Measurements from ENCODE around the gene PLAAT3. TPM values are rescaled to one million over a fixed set of nuclear protein-coding genes. Genes with fewer than 3 reads are reported as not detected.
"Not testable (repeated sequence)": the region's sequence is repeated elsewhere in the genome, so short reads cannot be mapped to it uniquely, and the experiment has no call there.

Gene PLAAT3
- total RNA-seq, 4 donors from 2014 or later = 58.0 to 76.5 (median 67.5) TPM

DNA sequence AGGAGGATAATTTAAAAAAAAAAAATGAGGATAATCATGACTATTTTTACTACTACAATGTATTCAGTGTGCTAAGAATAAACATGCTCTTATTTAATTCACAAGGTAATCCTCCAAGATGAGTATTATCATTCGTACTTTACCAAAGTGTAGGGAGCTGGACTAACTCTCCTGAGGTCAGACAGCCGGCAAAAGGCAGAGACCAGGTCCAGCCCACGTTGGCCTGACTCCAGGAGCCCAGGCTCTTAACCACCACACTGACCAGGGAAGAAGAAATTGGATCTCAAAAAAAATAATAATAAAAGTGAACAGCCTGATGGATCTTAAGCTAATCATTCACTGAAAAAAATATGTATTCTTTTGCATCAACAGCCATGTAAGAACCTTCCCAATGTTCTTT lies 25.2 kb downstream of the PLAAT3 start:
- Histone ChIP-seq H3K27ac (no peak overlapping the region), H3K9me3 (no peaks in the 10 kb centered on the region), H3K4me1 (peaks cover 6 to 10% of the 10 kb centered on the region in 2 donors), H3K36me3 (peaks cover 0 to 54% of the 10 kb centered on the region in 2 donors), H3K27me3 (no peaks in the 10 kb centered on the region), H3K4me3 (no peak overlapping the region)
- in situ Hi-C loops (cut with MboI; ENCODE audit: low sequenced_read_pairs in 4 of 4) (no loop called here), intact Hi-C loops (cut with DNase I; ENCODE audit: low total_unique reads) (no loop called here)
- no peak for ATAC-seq
- no peak for DNase-seq
- no peak for TF ChIP-seq POLR2A (IDR thresholded peaks at IDR 0.05)
- TF ChIP-seq CTCF (IDR thresholded peaks at IDR 0.05 in 4 of 5, conservative IDR thresholded peaks at IDR 0.05 in 1 of 5) = no peak

GRCh38 chr11:63586451-63587166 lies 27.6 kb downstream of the PLAAT3 start:
- H3K27ac ChIP-seq = no peak overlapping the region
- H3K9me3 ChIP-seq = no peaks in the 10 kb centered on the region
- H3K36me3 ChIP-seq = peaks cover 0 to 59% of the 10 kb centered on the region in 2 donors
- H3K4me3 ChIP-seq = no peak overlapping the region
- H3K4me1 ChIP-seq = peaks cover 6 to 10% of the 10 kb centered on the region in 2 donors
- no peak for ATAC-seq
- intact Hi-C loops (cut with DNase I; ENCODE audit: low total_unique reads) (no loop called here), in situ Hi-C loops (cut with MboI; ENCODE audit: low sequenced_read_pairs in 4 of 4) (no loop called here)
- H3K27me3 ChIP-seq = no peaks in the 10 kb centered on the region
- DNase-seq = no peak
- TF ChIP-seq POLR2A (IDR thresholded peaks at IDR 0.05) (no peak), CTCF (IDR thresholded peaks at IDR 0.05 in 4 of 5, conservative IDR thresholded peaks at IDR 0.05 in 1 of 5) (no peak)

DNA sequence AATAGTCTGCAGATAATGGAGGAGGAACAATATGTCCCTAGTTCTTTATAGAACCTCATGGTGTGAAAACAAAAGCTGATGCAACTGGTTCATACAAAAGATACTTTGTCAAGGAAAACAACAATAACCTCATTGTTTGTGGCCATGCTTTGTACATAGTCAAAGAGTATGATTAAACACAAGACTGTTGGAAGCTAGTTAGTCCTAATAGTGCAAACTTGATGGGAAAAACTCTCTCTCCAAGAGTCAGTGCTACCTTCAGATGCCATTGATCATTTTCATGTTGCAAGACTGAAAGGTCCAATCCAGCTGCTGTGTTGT lies 30.9 kb downstream of the PLAAT3 start:
- Histone ChIP-seq H3K27me3 (no peaks in the 10 kb centered on the region), H3K4me1 (peaks cover 6 to 10% of the 10 kb centered on the region in 2 donors), H3K4me3 (no peak overlapping the region), H3K27ac (no peak overlapping the region), H3K36me3 (peaks cover 0 to 60% of the 10 kb centered on the region in 2 donors), H3K9me3 (no peaks in the 10 kb centered on the region)
- intact Hi-C loops (cut with DNase I; ENCODE audit: low total_unique reads) = no loop called here
- ATAC-seq (no peak), DNase-seq (no peak)
- no peak for TF ChIP-seq CTCF (IDR thresholded peaks at IDR 0.05 in 4 of 5, conservative IDR thresholded peaks at IDR 0.05 in 1 of 5)
- TF ChIP-seq POLR2A (IDR thresholded peaks at IDR 0.05) = no peak
- in situ Hi-C loops (cut with MboI; ENCODE audit: low sequenced_read_pairs in 4 of 4) = no loop called here

DNA sequence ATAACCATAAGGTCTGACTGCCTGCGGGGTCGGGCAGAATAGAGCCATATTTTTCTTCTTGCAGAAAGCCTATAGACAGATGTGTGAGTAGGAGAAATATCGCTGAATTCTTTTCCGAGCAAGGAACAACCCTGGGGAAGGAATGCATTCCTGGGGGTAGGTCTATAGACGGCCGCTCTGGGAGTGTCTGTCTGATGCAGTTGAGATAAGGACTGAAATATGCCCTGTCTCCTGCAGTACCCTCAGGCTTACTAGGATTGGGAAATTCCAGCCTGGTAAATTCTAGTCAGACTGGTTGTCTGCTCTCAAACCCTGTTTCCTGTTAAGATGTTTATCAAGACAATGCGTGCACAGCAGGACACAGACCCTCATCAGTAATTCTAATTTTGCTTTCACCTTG lies 33.0 kb downstream of the PLAAT3 start:
- ATAC-seq; H3K4me1 ChIP-seq; H3K27ac ChIP-seq; H3K4me3 ChIP-seq; DNase-seq; H3K27me3 ChIP-seq; intact Hi-C loops (cut with DNase I; ENCODE audit: low total_unique reads); in situ Hi-C loops (cut with MboI; ENCODE audit: low sequenced_read_pairs in 4 of 4); H3K9me3 ChIP-seq: not testable (repeated sequence)
- H3K36me3 ChIP-seq = peaks cover 0 to 53% of the 10 kb centered on the region in 2 donors

DNA sequence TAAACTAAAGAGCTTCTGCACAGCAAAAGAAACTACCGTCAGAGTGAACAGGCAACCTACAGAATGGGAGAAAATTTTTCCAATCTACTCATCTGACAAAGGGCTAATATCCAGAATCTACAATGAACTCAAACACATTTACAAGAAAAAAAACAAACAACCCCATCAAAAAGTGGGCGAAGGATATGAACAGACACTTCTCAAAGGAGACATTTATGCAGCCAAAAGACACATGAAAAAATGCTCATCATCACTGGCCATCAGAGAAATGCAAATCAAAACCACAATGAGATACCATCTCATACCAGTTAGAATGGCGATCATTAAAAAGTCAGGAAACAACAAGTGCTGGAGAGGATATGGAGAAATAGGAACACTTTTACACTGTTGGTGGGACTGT lies 35.4 kb downstream of the PLAAT3 start:
- intact Hi-C loops (cut with DNase I; ENCODE audit: low total_unique reads); ATAC-seq; H3K9me3 ChIP-seq; H3K4me3 ChIP-seq; H3K27me3 ChIP-seq; DNase-seq; in situ Hi-C loops (cut with MboI; ENCODE audit: low sequenced_read_pairs in 4 of 4); H3K27ac ChIP-seq: not testable (repeated sequence)
- Histone ChIP-seq H3K36me3 (peaks cover 0 to 39% of the 10 kb centered on the region in 2 donors), H3K4me1 (peaks cover 19 to 22% of the 10 kb centered on the region in 2 donors)
